AG09309 (cell line): ENCODE measurements around the gene IKBKG.
A peak's percentile ranks its signal among the peaks of the same experiment; 100 is the strongest.
"Not testable (repeated sequence)": the region's sequence is repeated elsewhere in the genome, so short reads cannot be mapped to it uniquely, and the experiment has no call there.

Experiments
- DNase-seq: peaks from one replicate; pipeline ENCODE4 v3.0.0-alpha.2; 2010; ENCODE audit warnings: low read depth
- H3K4me3 ChIP-seq: 2 replicates; pipeline ENCODE4 v1.5.1; 2011; ENCODE audit warnings: mild to moderate bottlenecking, low read depth, low read length, moderate library complexity; ENCODE audit not compliant: control insufficient read depth
- CTCF ChIP-seq: IDR thresholded peaks from 2 replicates; pipeline ENCODE4 v1.5.1; 2011; ENCODE audit warnings: mild to moderate bottlenecking, low read depth, low read length, inconsistent platforms; ENCODE audit not compliant: insufficient read depth, control insufficient read depth; ENCODE audit errors: missing control alignments

Gene IKBKG

GRCh38 chrX:154534526-154535322, 12.7 kb upstream of the IKBKG start:
- peak; percentile 45 for DNase-seq
- peak; percentile 100 for TF ChIP-seq CTCF
- H3K4me3 ChIP-seq, result no peak overlapping the region

- TF ChIP-seq CTCF, result no peak
- DNase-seq, result no peak
- H3K4me3 ChIP-seq, result no peak overlapping the region
Measured at GRCh38 chrX:154535892-154536291, 11.5 kb upstream of the IKBKG start.

GRCh38 chrX:154539077-154539476, 8.3 kb upstream of the IKBKG start:
- DNase-seq, result no peak
- no peak overlapping the region for H3K4me3 ChIP-seq
- no peak for TF ChIP-seq CTCF

- not testable (repeated sequence) for H3K4me3 ChIP-seq, DNase-seq
Measured at GRCh38 chrX:154540365-154540764, 7.1 kb upstream of the IKBKG start.

GRCh38 chrX:154540897-154541535, 6.4 kb upstream of the IKBKG start:
- DNase-seq, result no peak
- TF ChIP-seq CTCF, result no peak

GRCh38 chrX:154541589-154541895, 5.9 kb upstream of the IKBKG start:
- no peak overlapping the region for H3K4me3 ChIP-seq
- TF ChIP-seq CTCF, result no peak
- no peak for DNase-seq

More at GRCh38 chrX:154540897-154541535, 6.4 kb upstream of the IKBKG start:
- H3K4me3 ChIP-seq, result no peak overlapping the region

GRCh38 chrX:154541896-154542722, 5.3 kb upstream of the IKBKG start:
- H3K4me3 ChIP-seq, result no peak overlapping the region
- TF ChIP-seq CTCF, result no peak
- DNase-seq, result peak; percentile 76
